GM12891 (cell line): ENCODE measurements around the gene DDX23.

Experiments
- POLR2A ChIP-seq: IDR thresholded peaks from 2 replicates; pipeline ENCODE4 v1.6.1; 2011; ENCODE audit warnings: low read depth, low read length, control low read depth
- POLR2AphosphoS5 ChIP-seq: IDR thresholded peaks from 2 replicates; pipeline ENCODE4 v1.6.1; 2011; ENCODE audit warnings: low read depth, low read length, control low read depth

- TF ChIP-seq POLR2A, result no peak
- TF ChIP-seq POLR2AphosphoS5, result no peak
These were observed 30.3 kb upstream of the DDX23 start for GRCh38 chr12:48882315-48882687.
